MM.1S (cell line): Measurements from ENCODE around the gene TOR3A.
A peak's percentile ranks its signal among the peaks of the same experiment; 100 is the strongest.
"Not testable (repeated sequence)": the region's sequence is repeated elsewhere in the genome, so short reads cannot be mapped to it uniquely, and the experiment has no call there.

ENCODE experiments used
- DNase-seq: peaks from one replicate; pipeline ENCODE4 v3.0.0-alpha.2; 2015
- H2AFZ ChIP-seq: fragments of 300-600 bp; sonication (generic); 2 replicates; pipeline ENCODE4 v1.6.0; 2016; ENCODE audit warnings: antibody characterized with exemption, low read length
- H3F3A ChIP-seq: fragments of 300-600 bp; sonication (generic); 2 replicates; pipeline ENCODE4 v1.6.1; 2016; ENCODE audit warnings: mild to moderate bottlenecking, antibody characterized with exemption, low read length, moderate library complexity, mixed read lengths; ENCODE audit not compliant: insufficient read depth
- H3K27ac ChIP-seq: fragments of 300-600 bp; sonication (generic); 2 replicates; pipeline ENCODE4 v1.5.1; 2016; ENCODE audit warnings: mild to moderate bottlenecking, low read length
- H3K27me3 ChIP-seq: fragments of 300-600 bp; sonication (generic); replicated peaks from 2 replicates; pipeline ENCODE4 v1.6.0; 2016; ENCODE audit warnings: low read length; ENCODE audit not compliant: insufficient read depth
- H3K36me3 ChIP-seq: fragments of 300-600 bp; sonication (generic); replicated peaks from 2 replicates; pipeline ENCODE4 v1.6.1; 2016; ENCODE audit warnings: mild to moderate bottlenecking, low read length, mixed read lengths; ENCODE audit not compliant: insufficient read depth
- H3K4me1 ChIP-seq: fragments of 300-600 bp; sonication (generic); 2 replicates; pipeline ENCODE4 v1.6.1; 2016; ENCODE audit warnings: low read length, mixed read lengths
- H3K4me2 ChIP-seq: fragments of 300-600 bp; sonication (generic); 2 replicates; pipeline ENCODE4 v1.6.0; 2016; ENCODE audit warnings: low read depth, low read length
- H3K4me3 ChIP-seq: fragments of 300-600 bp; sonication (generic); 2 replicates; pipeline ENCODE4 v1.5.1; 2016; ENCODE audit warnings: low read length, mixed read lengths
- H3K79me2 ChIP-seq: fragments of 300-600 bp; sonication (generic); 2 replicates; pipeline ENCODE4 v1.6.1; 2016; ENCODE audit warnings: mixed run types, low read length, mixed read lengths
- H3K9ac ChIP-seq: fragments of 300-600 bp; sonication (generic); 2 replicates; pipeline ENCODE4 v1.6.1; 2016; ENCODE audit warnings: low read length, mixed read lengths
- H3K9me2 ChIP-seq: fragments of 300-600 bp; sonication (generic); replicated peaks from 2 replicates; pipeline ENCODE4 v1.6.1; 2016; ENCODE audit warnings: mild to moderate bottlenecking, low read length, mixed read lengths; ENCODE audit not compliant: insufficient read depth
- H3K9me3 ChIP-seq: fragments of 300-600 bp; sonication (generic); replicated peaks from 2 replicates; pipeline ENCODE4 v1.6.1; 2016; ENCODE audit warnings: mild to moderate bottlenecking, low read length, mixed read lengths; ENCODE audit not compliant: insufficient read depth
- H4K20me1 ChIP-seq: fragments of 300-600 bp; sonication (generic); 2 replicates; pipeline ENCODE4 v1.6.1; 2016; ENCODE audit warnings: mild to moderate bottlenecking, low read length, moderate library complexity, mixed read lengths; ENCODE audit not compliant: insufficient read depth
- CTCF ChIP-seq: fragments of 300-600 bp; sonication (generic); IDR thresholded peaks from 2 replicates; pipeline ENCODE4 v1.5.1; 2016; ENCODE audit warnings: antibody characterized with exemption, low read length, mixed read lengths
- EZH2 ChIP-seq: fragments of 300-600 bp; sonication (generic); optimal IDR thresholded peaks from 2 replicates; pipeline ENCODE3; 2017; ENCODE audit warnings: low read depth, mild to moderate bottlenecking, antibody characterized with exemption, low read length, mixed read lengths
- EZH2phosphoT487 ChIP-seq: fragments of 300-600 bp; sonication (generic); IDR thresholded peaks from 2 replicates; pipeline ENCODE4 v1.6.1; 2018; ENCODE audit warnings: antibody characterized with exemption, low read length

TOR3A gene

GRCh38 chr1:179127163-179127895, 45.5 kb downstream of the TOR3A start:
- Histone ChIP-seq H3K4me2 (no peak overlapping the region), H3K4me3 (no peak overlapping the region), H3K4me1 (peaks cover 8% of the 10 kb centered on the region; the same call in 1 of the 2 replicates), H3K9me2 (no peaks in the 10 kb centered on the region), H3K27me3 (no peaks in the 10 kb centered on the region), H3K79me2 (peaks cover 3% of the 10 kb centered on the region; the same call in 1 of the 2 replicates), H3K9me3 (no peaks in the 10 kb centered on the region), H2AFZ (no peak overlapping the region), H3K36me3 (no peaks in the 10 kb centered on the region), H4K20me1 (no peaks in the 10 kb centered on the region), H3F3A (no peaks in the 10 kb centered on the region), H3K9ac (no peak overlapping the region), H3K27ac (no peak overlapping the region)
- TF ChIP-seq EZH2 (no peak), EZH2phosphoT487 (no peak)
- DNase-seq: no peak

GRCh38 chr1:179128520-179128919, 46.6 kb downstream of the TOR3A start:
- Histone ChIP-seq H4K20me1 (no peaks in the 10 kb centered on the region), H3K36me3 (no peaks in the 10 kb centered on the region), H3K27me3 (no peaks in the 10 kb centered on the region), H3K79me2 (peaks cover 3% of the 10 kb centered on the region; the same call in 1 of the 2 replicates), H3K9me3 (no peaks in the 10 kb centered on the region), H3K9me2 (no peaks in the 10 kb centered on the region), H2AFZ (no peak overlapping the region), H3K4me2 (no peak overlapping the region), H3K4me1 (peaks cover 8% of the 10 kb centered on the region; the same call in 1 of the 2 replicates), H3F3A (no peaks in the 10 kb centered on the region), H3K27ac (no peak overlapping the region), H3K9ac (no peak overlapping the region), H3K4me3 (no peak overlapping the region)
- DNase-seq: no peak
- TF ChIP-seq EZH2phosphoT487 (no peak), CTCF (no peak), EZH2 (no peak)

- Histone ChIP-seq H4K20me1 (no peaks in the 10 kb centered on the region), H3K4me1 (peaks cover 8% of the 10 kb centered on the region; the same call in 1 of the 2 replicates), H3K9me3 (no peaks in the 10 kb centered on the region), H3K79me2 (peaks cover 3% of the 10 kb centered on the region; the same call in 1 of the 2 replicates), H3K27me3 (no peaks in the 10 kb centered on the region), H3F3A (no peaks in the 10 kb centered on the region), H3K36me3 (no peaks in the 10 kb centered on the region), H2AFZ (peak overlapping the region; percentile 58), H3K4me2 (peak overlapping the region; percentile 58), H3K9ac (no peak overlapping the region), H3K9me2 (no peaks in the 10 kb centered on the region), H3K27ac (peak overlapping the region; percentile 30; the same call in 1 of the 2 replicates), H3K4me3 (peak overlapping the region; percentile 21)
- TF ChIP-seq EZH2phosphoT487 (no peak), EZH2 (no peak), CTCF (no peak)
- DNase-seq: peak; percentile 88
Measured at GRCh38 chr1:179129702-179130473, 48.0 kb downstream of the TOR3A start.

GRCh38 chr1:179135168-179135567, 53.3 kb downstream of the TOR3A start:
- not testable (repeated sequence) for H2AFZ ChIP-seq, H4K20me1 ChIP-seq, H3K36me3 ChIP-seq, H3K4me1 ChIP-seq, H3K27me3 ChIP-seq, H3K4me3 ChIP-seq, H3K9me3 ChIP-seq, H3K4me2 ChIP-seq, H3K9me2 ChIP-seq, H3K27ac ChIP-seq, H3K9ac ChIP-seq, DNase-seq, H3F3A ChIP-seq
- peaks cover 23% of the 10 kb centered on the region for H3K79me2 ChIP-seq

- not testable (repeated sequence) for H3K9me3 ChIP-seq, H3K4me2 ChIP-seq, H3K36me3 ChIP-seq, H3K4me1 ChIP-seq, H2AFZ ChIP-seq, H3K4me3 ChIP-seq, H3K27ac ChIP-seq, H3F3A ChIP-seq, H3K9me2 ChIP-seq, H3K27me3 ChIP-seq, DNase-seq, H4K20me1 ChIP-seq, H3K9ac ChIP-seq
- H3K79me2 ChIP-seq: peaks cover 26% of the 10 kb centered on the region
Measured at GRCh38 chr1:179135707-179136106, 53.8 kb downstream of the TOR3A start.
